GM12864 (cell line): ENCODE data around the gene WDR19.
"Not testable (repeated sequence)": the region's sequence is repeated elsewhere in the genome, so short reads cannot be mapped to it uniquely, and the experiment has no call there.

Experiments used
- DNase-seq: peaks from one replicate; pipeline ENCODE4 v3.0.0-alpha.2; 2011; ENCODE audit warnings: low read depth
- H3K4me3 ChIP-seq: 2 replicates; pipeline ENCODE4 v1.5.1; 2011; ENCODE audit warnings: mild to moderate bottlenecking, low read depth, low read length, control low read depth
- CTCF ChIP-seq: IDR thresholded peaks from 2 replicates; pipeline ENCODE4 v1.5.1; 2011; ENCODE audit warnings: low read depth, mild to moderate bottlenecking, moderate library complexity, low read length, control low read depth, inconsistent platforms; ENCODE audit errors: missing control alignments

Gene WDR19

GRCh38 chr4:39166177-39166576 lies 16.2 kb upstream of the WDR19 start:
- DNase-seq = no peak
- H3K4me3 ChIP-seq = no peak overlapping the region
- TF ChIP-seq CTCF = no peak

GRCh38 chr4:39166669-39167068 lies 15.7 kb upstream of the WDR19 start:
- DNase-seq = no peak
- no peak overlapping the region; the same call in 1 of the 2 replicates for H3K4me3 ChIP-seq
- no peak for TF ChIP-seq CTCF

GRCh38 chr4:39169426-39169825 lies 12.9 kb upstream of the WDR19 start:
- no peak for DNase-seq
- TF ChIP-seq CTCF = no peak
- H3K4me3 ChIP-seq = no peak overlapping the region

- TF ChIP-seq CTCF = no peak
- H3K4me3 ChIP-seq = no peak overlapping the region
- no peak for DNase-seq
Measured at GRCh38 chr4:39170301-39170700, 12.0 kb upstream of the WDR19 start.

GRCh38 chr4:39178706-39179105 lies 3.6 kb upstream of the WDR19 start:
- no peak for TF ChIP-seq CTCF
- no peak for DNase-seq
- no peak overlapping the region for H3K4me3 ChIP-seq

GRCh38 chr4:39179681-39180080 lies 2.6 kb upstream of the WDR19 start:
- no peak for TF ChIP-seq CTCF
- H3K4me3 ChIP-seq = no peak overlapping the region
- no peak for DNase-seq

GRCh38 chr4:39180629-39181028 lies 1.7 kb upstream of the WDR19 start:
- DNase-seq, H3K4me3 ChIP-seq: not testable (repeated sequence)

GRCh38 chr4:39181520-39181904 lies 817 bp upstream of the WDR19 start:
- no peak for DNase-seq
- H3K4me3 ChIP-seq = peak overlapping the region; percentile 40; the same call in 1 of the 2 replicates
- no peak for TF ChIP-seq CTCF
